ENCODE measurements around the gene SLC36A4. TPM values are rescaled to one million over a fixed set of nuclear protein-coding genes. Genes with fewer than 3 reads are reported as not detected.

SLC36A4 gene
- total and polyA plus RNA-seq, 2 of the 13 experiments (the other 11 are each of a cell fraction or from before 2014, with no cell fraction given) = 7.3 to 9.5 TPM

GRCh38 chr11:93133488-93134109, 64.2 kb downstream of the SLC36A4 start (continued):
- TF ChIP-seq ZBED4 (CRISPR knock-in tag; IDR thresholded peaks at IDR 0.05; ENCODE audit: borderline replicate concordance) (no peak), SYNCRIP (IDR thresholded peaks at IDR 0.05; ENCODE audit: insufficient read depth, low read depth, low read length) (no peak), MYNN (CRISPR knock-in tag; IDR thresholded peaks at IDR 0.05; ENCODE audit: low read depth) (no peak), HIC2 (CRISPR knock-in tag; IDR thresholded peaks at IDR 0.05; ENCODE audit: low read depth) (no peak), NRL (CRISPR knock-in tag; IDR thresholded peaks at IDR 0.05; ENCODE audit: borderline replicate concordance) (no peak), ZBTB3 (CRISPR knock-in tag; IDR thresholded peaks at IDR 0.05; ENCODE audit: borderline replicate concordance, low read depth) (no peak), ZNF607 (CRISPR knock-in tag; IDR thresholded peaks at IDR 0.05; ENCODE audit: borderline replicate concordance) (no peak)

Data from HepG2 (cell line).